Tibial artery (tissue), 4 donors: ENCODE data around the gene KCNJ5.

Experiments used
- DNase-seq, 2 donors: peaks; one replicate each; pipeline ENCODE4 v3.0.0-alpha.2; 2019
- H3K27ac ChIP-seq, 2 donors: fragments of 200-600 bp; sonication (generic) in 1 of 2; 1 replicate in 1 of 2; 2 replicates in 1 of 2; pipeline ENCODE4 v1.5.1; 2018 to 2019; ENCODE audit warnings: mild to moderate bottlenecking in 1 of 2
- H3K27me3 ChIP-seq, 2 donors: fragments of 200-600 bp; sonication (generic) in 1 of 2; one replicate each; pipeline versions ENCODE4 v1.5.1 to v1.6.0; 2016 to 2019
- H3K36me3 ChIP-seq, 3 donors: fragments of 200-600 bp; sonication (generic) in 2 of 3; one replicate each; pipeline ENCODE4 v1.5.1; 2016 to 2019; ENCODE audit warnings: mild to moderate bottlenecking in 2 of 3
- H3K4me1 ChIP-seq, 4 donors: fragments of 200-600 bp; sonication (generic) in 2 of 4; 1 replicate in 3 of 4; 2 replicates in 1 of 4; pipeline ENCODE4 v1.5.1; 2016 to 2019
- H3K4me3 ChIP-seq, 2 donors: fragments of 200-600 bp; sonication (generic) in 1 of 2; 1 replicate in 1 of 2; 2 replicates in 1 of 2; pipeline ENCODE4 v1.5.1; 2018 to 2019; ENCODE audit warnings: mild to moderate bottlenecking in 2 of 2
- H3K9me3 ChIP-seq, 3 donors: fragments of 200-600 bp; sonication (generic) in 1 of 3; one replicate each; pipeline ENCODE4 v1.5.1; 2016 to 2019
- intact Hi-C: fragments of 100-400 bp; cut with DNase I; formaldehyde crosslinking; loops from one replicate; pipeline ENCODE4 v1.15.0; 2023; ENCODE audit warnings: low total_unique reads
- TF ChIP-seq, protein P1 (sequence below), 2 experiments: fragments of 200-600 bp in 1 of 2; fragments of 450-650 bp in 1 of 2; IDR thresholded peaks; one replicate each; pipeline ENCODE4 v1.5.1; 2017 to 2019; ENCODE audit warnings: antibody characterized with exemption in 2 of 2, mild to moderate bottlenecking in 1 of 2, moderate library complexity in 1 of 2

The KCNJ5 gene

DNA sequence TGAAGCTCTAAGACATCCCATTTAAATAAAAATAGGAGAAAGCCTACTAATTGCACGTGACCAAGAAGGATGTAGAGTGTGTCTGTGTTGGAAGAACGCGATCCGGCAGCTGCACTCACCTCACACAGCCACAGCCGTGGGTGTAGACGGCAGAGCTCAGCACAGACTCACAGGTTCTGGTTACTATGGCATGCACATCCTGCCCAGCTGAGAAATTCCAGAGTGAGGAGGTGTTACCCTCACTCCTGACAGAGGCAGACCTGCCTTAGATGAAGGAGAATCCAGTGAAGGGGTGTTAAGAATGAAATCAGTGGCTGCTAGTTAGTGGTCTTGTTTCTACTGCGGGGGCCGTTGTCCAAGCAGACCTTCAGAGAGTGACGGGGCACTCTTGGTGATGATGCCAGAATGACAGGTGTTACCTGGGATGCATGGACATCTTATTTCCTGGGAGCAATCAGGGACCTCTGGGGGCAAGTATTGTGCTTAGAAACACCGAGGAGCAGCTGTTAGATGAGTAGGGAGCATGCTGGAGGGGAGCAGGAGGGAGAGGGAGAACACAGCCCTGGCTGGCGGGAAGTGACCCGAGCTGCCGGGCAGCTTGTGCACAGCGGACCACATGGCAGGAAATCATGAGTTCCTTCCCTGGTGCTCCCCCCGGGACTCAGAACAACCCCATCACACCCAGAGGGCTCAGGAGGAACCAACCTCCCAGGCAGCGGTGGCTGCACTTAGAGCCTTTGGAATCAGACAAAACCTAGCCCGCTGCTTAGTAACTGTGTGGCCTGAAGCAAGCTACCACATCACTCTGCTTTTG is 12.3 kb downstream of the KCNJ5 start:
- H3K27ac ChIP-seq: no peak overlapping the region
- H3K27me3 ChIP-seq: no peaks in the 10 kb centered on the region
- H3K36me3 ChIP-seq: no peaks in the 10 kb centered on the region
- no peak overlapping the region for H3K4me3 ChIP-seq
- H3K9me3 ChIP-seq: no peaks in the 10 kb centered on the region
- intact Hi-C loops: no loop called here
- peak; percentile 70 to 76 for DNase-seq
- peaks cover 0 to 34% (median 19%) of the 10 kb centered on the region in 4 donors for H3K4me1 ChIP-seq
- TF ChIP-seq, protein P1, sequence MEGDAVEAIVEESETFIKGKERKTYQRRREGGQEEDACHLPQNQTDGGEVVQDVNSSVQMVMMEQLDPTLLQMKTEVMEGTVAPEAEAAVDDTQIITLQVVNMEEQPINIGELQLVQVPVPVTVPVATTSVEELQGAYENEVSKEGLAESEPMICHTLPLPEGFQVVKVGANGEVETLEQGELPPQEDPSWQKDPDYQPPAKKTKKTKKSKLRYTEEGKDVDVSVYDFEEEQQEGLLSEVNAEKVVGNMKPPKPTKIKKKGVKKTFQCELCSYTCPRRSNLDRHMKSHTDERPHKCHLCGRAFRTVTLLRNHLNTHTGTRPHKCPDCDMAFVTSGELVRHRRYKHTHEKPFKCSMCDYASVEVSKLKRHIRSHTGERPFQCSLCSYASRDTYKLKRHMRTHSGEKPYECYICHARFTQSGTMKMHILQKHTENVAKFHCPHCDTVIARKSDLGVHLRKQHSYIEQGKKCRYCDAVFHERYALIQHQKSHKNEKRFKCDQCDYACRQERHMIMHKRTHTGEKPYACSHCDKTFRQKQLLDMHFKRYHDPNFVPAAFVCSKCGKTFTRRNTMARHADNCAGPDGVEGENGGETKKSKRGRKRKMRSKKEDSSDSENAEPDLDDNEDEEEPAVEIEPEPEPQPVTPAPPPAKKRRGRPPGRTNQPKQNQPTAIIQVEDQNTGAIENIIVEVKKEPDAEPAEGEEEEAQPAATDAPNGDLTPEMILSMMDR (IDR thresholded peaks at IDR 0.05): no peak

DNA sequence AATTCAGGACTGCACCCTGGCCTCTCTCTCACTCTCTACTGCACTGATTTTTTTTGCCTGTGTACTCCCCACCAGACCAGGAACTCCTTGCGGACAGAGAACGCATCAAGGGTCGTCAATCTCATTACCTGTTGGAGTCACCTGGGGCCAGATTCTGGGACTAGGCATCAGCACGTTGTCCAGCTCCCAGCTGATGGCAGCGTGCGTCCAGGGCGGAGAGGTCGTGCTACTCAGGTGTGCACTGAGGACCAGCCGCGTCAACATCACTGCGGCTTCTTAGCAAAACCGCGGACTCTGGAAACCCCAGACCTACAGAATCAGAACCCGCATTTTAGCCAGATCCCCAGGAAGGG is 13.1 kb downstream of the KCNJ5 start:
- Histone ChIP-seq H3K27ac (no peak overlapping the region), H3K4me3 (no peak overlapping the region), H3K36me3 (no peaks in the 10 kb centered on the region), H3K27me3 (no peaks in the 10 kb centered on the region), H3K9me3 (no peaks in the 10 kb centered on the region), H3K4me1 (peaks cover 0 to 36% (median 26%) of the 10 kb centered on the region in 4 donors)
- no peak for DNase-seq
- intact Hi-C loops: no loop called here
- TF ChIP-seq, protein P1 (IDR thresholded peaks at IDR 0.05): no peak

DNA sequence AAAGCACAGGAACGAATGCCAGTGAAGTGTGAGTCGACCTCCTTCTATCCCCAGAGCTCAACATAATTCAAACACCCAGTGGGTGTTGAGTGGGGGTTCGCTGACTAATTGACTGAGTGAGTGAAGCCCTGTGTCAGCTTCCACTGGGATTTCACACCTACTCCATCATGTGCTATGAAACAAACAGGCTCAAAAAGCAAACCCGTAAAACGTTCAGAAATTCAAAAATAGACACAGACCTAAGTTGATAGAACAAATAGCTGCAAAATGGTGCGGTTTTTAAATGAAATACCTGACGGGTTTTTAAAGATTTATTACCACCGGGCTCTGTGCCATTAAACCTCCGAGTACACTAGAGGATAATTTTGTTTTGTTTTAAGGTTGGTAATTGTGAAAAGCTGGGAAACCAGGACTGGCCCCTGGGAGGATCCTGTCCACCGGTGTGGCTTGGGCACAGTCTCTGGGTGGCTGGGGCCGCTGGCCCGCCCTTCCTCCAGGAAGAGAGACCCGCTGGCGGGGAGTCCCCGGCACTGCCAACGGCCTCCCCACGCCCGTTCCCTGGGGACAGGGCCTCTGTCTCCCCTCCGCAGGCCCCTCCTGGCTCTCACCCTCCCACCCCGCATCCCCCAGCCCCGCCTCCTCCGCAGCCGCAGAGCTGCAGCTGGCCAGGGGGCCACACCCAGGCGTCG is 13.6 kb downstream of the KCNJ5 start:
- peaks cover 0 to 36% (median 26%) of the 10 kb centered on the region in 4 donors for H3K4me1 ChIP-seq
- H3K4me3 ChIP-seq: peak overlapping the region; percentile 56 to 74
- no peaks in the 10 kb centered on the region for H3K27me3 ChIP-seq
- TF ChIP-seq, protein P1 (IDR thresholded peaks at IDR 0.05): no peak
- peak overlapping the region; percentile 58 to 75 for H3K27ac ChIP-seq
- intact Hi-C loops: no loop called here
- no peak for DNase-seq
- no peaks in the 10 kb centered on the region for H3K36me3 ChIP-seq
- no peaks in the 10 kb centered on the region for H3K9me3 ChIP-seq

DNA sequence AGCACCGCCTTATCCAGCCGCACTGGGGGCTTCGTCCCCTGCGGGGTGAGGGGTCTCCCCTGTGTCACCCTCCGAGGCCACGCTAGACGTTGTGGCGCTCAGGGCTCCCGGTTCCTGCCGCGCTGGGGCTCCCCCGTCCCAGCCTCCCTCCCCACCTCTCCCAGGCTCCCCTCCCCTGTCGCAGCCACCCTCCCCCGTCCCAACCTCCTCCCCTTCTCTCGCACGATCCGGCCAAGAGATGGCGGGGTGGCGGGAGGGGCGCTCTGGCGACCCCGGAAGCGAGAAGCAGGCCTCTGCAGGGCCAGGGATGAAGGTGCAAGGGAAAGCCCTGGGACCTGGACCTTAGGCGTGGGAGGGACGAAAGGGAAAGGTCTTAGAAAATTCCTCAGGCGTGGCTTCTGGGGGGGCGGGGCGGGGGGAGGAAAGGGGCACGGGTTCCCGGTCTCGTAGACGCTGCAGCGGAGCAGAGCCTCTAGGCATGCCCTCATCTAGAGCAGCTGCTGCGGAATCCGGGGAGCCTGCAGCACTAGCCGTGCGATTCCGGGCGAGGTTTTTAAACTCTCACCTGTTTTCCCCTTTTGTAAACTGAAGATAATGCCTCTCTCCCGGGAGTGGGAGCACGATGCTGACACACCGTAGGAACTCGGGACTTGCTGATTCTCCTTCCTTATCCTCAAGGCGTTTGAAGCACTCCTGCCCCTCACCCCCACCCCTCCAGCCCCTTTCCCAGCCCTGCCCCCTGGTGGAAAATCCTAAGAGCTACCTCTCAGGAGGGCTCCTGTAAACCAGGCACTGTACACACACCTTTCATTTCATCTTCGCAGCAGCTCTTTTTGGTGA is 14.4 kb downstream of the KCNJ5 start:
- Histone ChIP-seq H3K9me3 (no peaks in the 10 kb centered on the region), H3K4me3 (peak overlapping the region; percentile 56 to 74), H3K27me3 (no peaks in the 10 kb centered on the region), H3K27ac (peak overlapping the region; percentile 58 to 75), H3K36me3 (no peaks in the 10 kb centered on the region), H3K4me1 (peaks cover 0 to 36% (median 26%) of the 10 kb centered on the region in 4 donors)
- intact Hi-C loops: no loop called here
- TF ChIP-seq, protein P1 (IDR thresholded peaks at IDR 0.05): peak in 1 of 2 experiments; percentile 39
- DNase-seq: peak in 1 of 2 donors; percentile 57

DNA sequence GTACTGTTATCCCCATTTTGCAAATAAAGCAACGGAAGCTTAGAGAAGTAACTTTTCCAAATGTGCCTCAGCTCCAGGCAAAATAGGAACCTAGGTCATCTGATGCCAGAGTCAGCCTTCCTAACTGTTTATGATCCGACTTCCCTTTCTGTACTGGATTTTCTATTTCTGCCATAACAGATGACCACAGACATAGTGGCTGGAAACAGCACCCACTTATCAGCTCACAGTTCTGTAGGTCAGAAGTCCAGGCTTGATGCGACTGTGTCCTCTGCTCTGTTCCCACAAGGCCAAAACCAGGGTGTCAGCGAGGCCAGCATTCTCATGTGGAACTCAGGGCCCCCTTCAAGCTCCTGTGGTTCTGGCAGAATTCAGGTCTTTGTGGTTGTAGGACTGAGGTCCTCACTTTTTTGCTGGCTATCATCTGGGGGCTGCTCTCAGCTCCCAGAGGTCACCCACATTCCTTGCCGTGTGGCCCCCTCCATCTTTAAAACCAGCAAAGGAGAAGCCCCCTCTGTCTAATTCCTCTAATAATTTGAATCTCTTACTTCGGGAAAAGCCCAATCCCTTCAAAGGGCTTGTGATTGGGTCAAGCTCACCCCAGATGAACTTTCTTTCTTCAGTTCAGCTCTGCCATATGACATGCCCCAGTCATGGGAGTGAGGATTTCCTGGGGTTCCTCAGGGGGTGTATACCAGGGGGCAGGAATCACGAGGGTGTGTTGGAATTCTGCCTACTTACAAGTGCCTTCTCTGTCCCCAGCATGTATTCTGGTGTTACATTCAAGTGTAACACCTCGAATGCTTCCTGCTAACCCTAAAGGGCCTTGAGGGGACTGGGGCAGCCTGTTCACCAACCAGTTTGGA is 15.3 kb downstream of the KCNJ5 start:
- peak overlapping the region; percentile 56 to 74 for H3K4me3 ChIP-seq
- TF ChIP-seq, protein P1 (IDR thresholded peaks at IDR 0.05): no peak
- no peaks in the 10 kb centered on the region for H3K27me3 ChIP-seq
- peak overlapping the region; percentile 58 to 75 for H3K27ac ChIP-seq
- peaks cover 0 to 36% (median 26%) of the 10 kb centered on the region in 4 donors for H3K4me1 ChIP-seq
- no peaks in the 10 kb centered on the region for H3K36me3 ChIP-seq
- H3K9me3 ChIP-seq: no peaks in the 10 kb centered on the region
- intact Hi-C loops: no loop called here
- no peak for DNase-seq
